H1 (cell line): ENCODE data around the gene TRUB1. TPM values are rescaled to one million over a fixed set of nuclear protein-coding genes. Genes with fewer than 3 reads are reported as not detected.

Source experiments
- CTCF ChIA-PET: fragments of 300-600 bp; sonication (Branson Sonifier 250); formaldehyde crosslinking; loops from one replicate; lab custom pipeline; 2021; ENCODE audit not compliant: partially characterized antibody; lab: Charles Lee
- POLR2A ChIA-PET: fragments of 300-600 bp; sonication (Branson Sonifier 250); formaldehyde crosslinking; loops from one replicate; lab custom pipeline; 2021; ENCODE audit warnings: inconsistent platforms; ENCODE audit not compliant: partially characterized antibody; lab: Charles Lee
- DNase-seq, 2 experiments: peaks; one replicate each; pipeline versions ENCODE4 v3.0.0 to v3.0.0-alpha.2; 2010 to 2022; ENCODE audit warnings: low spot score in 2 of 2, low read depth in 1 of 2, mixed read lengths in 1 of 2
- FAIRE-seq: peaks from 2 replicates; lab custom pipeline; 2011; peaks lifted over from hg19 to GRCh38; lab: Jason Lieb, UNC
- H2AFZ ChIP-seq: 2 replicates; pipeline ENCODE4 v1.8.1; 2012; ENCODE audit warnings: low read length, inconsistent platforms
- H2AK5ac ChIP-seq: 2 replicates; pipeline ENCODE4 v1.6.1; 2013; ENCODE audit warnings: low read depth, low read length
- H2BK120ac ChIP-seq: replicated peaks from 2 replicates; pipeline ENCODE3; 2013; ENCODE audit warnings: low read depth, low read length, inconsistent platforms
- H2BK12ac ChIP-seq: 2 replicates; pipeline ENCODE4 v1.6.1; 2013; ENCODE audit warnings: low read depth, low read length
- H2BK15ac ChIP-seq: 2 replicates; pipeline ENCODE4 v1.6.1; 2013; ENCODE audit warnings: low read length
- H2BK20ac ChIP-seq: 2 replicates; pipeline ENCODE4 v1.6.1; 2013; ENCODE audit warnings: low read length
- H2BK5ac ChIP-seq: 2 replicates; pipeline ENCODE4 v1.6.1; 2013; ENCODE audit warnings: low read depth, low read length
- H3K14ac ChIP-seq: 2 replicates; pipeline ENCODE4 v1.6.1; 2013; ENCODE audit warnings: inconsistent platforms; ENCODE audit not compliant: insufficient read length
- H3K18ac ChIP-seq: 2 replicates; pipeline ENCODE4 v1.6.1; 2013; ENCODE audit warnings: low read length; ENCODE audit errors: extremely low read depth
- H3K23ac ChIP-seq: 2 replicates; pipeline ENCODE4 v1.6.1; 2013; ENCODE audit warnings: inconsistent platforms; ENCODE audit not compliant: insufficient read length
- H3K23me2 ChIP-seq: 2 replicates; pipeline ENCODE4 v1.6.1; 2013; ENCODE audit warnings: low read depth, low read length
- H3K27ac ChIP-seq: 2 replicates; pipeline ENCODE4 v1.6.1; 2011; ENCODE audit warnings: low read depth, low read length, inconsistent platforms
- H3K27me3 ChIP-seq, 4 experiments: replicated peaks in 1 of 4; 1 replicate in 1 of 4; 2 replicates in 3 of 4; pipeline versions ENCODE4 v1.6.1 to v1.8.1; 2011 to 2013; ENCODE audit warnings: low read length in 3 of 4, mild to moderate bottlenecking in 3 of 4, inconsistent platforms in 2 of 4, mixed read lengths in 2 of 4, moderate library complexity in 1 of 4; ENCODE audit not compliant: control insufficient read depth in 3 of 4, insufficient read depth in 3 of 4; ENCODE audit errors: extremely low read depth in 1 of 4
- H3K36me3 ChIP-seq, 4 experiments: 2 replicates each; pipeline versions ENCODE4 v1.6.1 to v1.8.1; 2011 to 2013; ENCODE audit warnings: mild to moderate bottlenecking in 4 of 4, low read length in 3 of 4, moderate library complexity in 2 of 4, control low read depth in 1 of 4, inconsistent platforms in 1 of 4; ENCODE audit not compliant: insufficient read depth in 4 of 4, control insufficient read depth in 2 of 4
- H3K4ac ChIP-seq: replicated peaks from 2 replicates; pipeline ENCODE3; 2013; ENCODE audit warnings: low read length, low read depth, mixed read lengths, inconsistent platforms; ENCODE audit not compliant: insufficient read length
- H3K4me1 ChIP-seq, 4 experiments: replicated peaks in 1 of 4; 1 replicate in 1 of 4; 2 replicates in 3 of 4; pipeline versions ENCODE4 v1.6.1 to v1.8.1; 2011 to 2013; ENCODE audit warnings: low read length in 3 of 4, inconsistent platforms in 2 of 4, mixed read lengths in 1 of 4; ENCODE audit not compliant: insufficient read depth in 4 of 4, control insufficient read depth in 3 of 4
- H3K4me2 ChIP-seq, 2 experiments: 2 replicates each; pipeline versions ENCODE4 v1.6.1 to v1.8.1; 2011 to 2013; ENCODE audit warnings: low read depth in 2 of 2, low read length in 2 of 2, control low read depth in 1 of 2, inconsistent platforms in 1 of 2, mild to moderate bottlenecking in 1 of 2; ENCODE audit not compliant: insufficient read depth in 1 of 2
- H3K4me3 ChIP-seq, 4 experiments: fragments of 200-600, 300-600 bp in 1 of 4; sonication (generic), shearing (Covaris generic), sonication (Bioruptor Twin) in 1 of 4; 2 replicates each; pipeline versions ENCODE4 v1.5.1 to v1.8.1; 2011 to 2016; ENCODE audit warnings: low read length in 4 of 4, low read depth in 3 of 4, control low read depth in 2 of 4, inconsistent platforms in 2 of 4, mild to moderate bottlenecking in 2 of 4, mixed read lengths in 1 of 4, moderate library complexity in 1 of 4; ENCODE audit not compliant: insufficient read depth in 2 of 4; ENCODE audit errors: extremely low read depth in 1 of 4
- H3K56ac ChIP-seq: replicated peaks from 2 replicates; pipeline ENCODE3; 2013; ENCODE audit warnings: low read depth, mild to moderate bottlenecking, mixed read lengths, low read length, inconsistent platforms; ENCODE audit not compliant: insufficient read length
- H3K79me1 ChIP-seq: 2 replicates; pipeline ENCODE4 v1.6.1; 2013; ENCODE audit warnings: low read depth, low read length, control low read depth
- H3K79me2 ChIP-seq, 2 experiments: 2 replicates each; pipeline versions ENCODE4 v1.6.1 to v1.8.1; 2012 to 2013; ENCODE audit warnings: low read length in 2 of 2, mild to moderate bottlenecking in 2 of 2, inconsistent platforms in 1 of 2; ENCODE audit not compliant: insufficient read depth in 2 of 2, control insufficient read depth in 1 of 2
- H3K9ac ChIP-seq, 4 experiments: replicated peaks in 1 of 4; 1 replicate in 1 of 4; 2 replicates in 3 of 4; pipeline versions ENCODE4 v1.6.1 to v1.8.1; 2011 to 2013; ENCODE audit warnings: low read depth in 3 of 4, low read length in 3 of 4, control low read depth in 2 of 4, mild to moderate bottlenecking in 2 of 4, moderate library complexity in 2 of 4, inconsistent platforms in 1 of 4; ENCODE audit errors: extremely low read depth in 1 of 4
- H3K9me3 ChIP-seq, 2 experiments: 2 replicates each; pipeline versions ENCODE4 v1.6.1 to v1.8.1; 2012 to 2013; ENCODE audit warnings: mild to moderate bottlenecking in 2 of 2, moderate library complexity in 2 of 2, control low read depth in 1 of 2, inconsistent platforms in 1 of 2, low read depth in 1 of 2, low read length in 1 of 2, mixed read lengths in 1 of 2; ENCODE audit not compliant: insufficient read depth in 2 of 2
- H4K20me1 ChIP-seq, 2 experiments: replicated peaks in 1 of 2; 2 replicates each; pipeline versions ENCODE3 to v1.8.1; 2011 to 2013; ENCODE audit warnings: inconsistent platforms in 2 of 2, low read length in 2 of 2, mild to moderate bottlenecking in 1 of 2; ENCODE audit not compliant: insufficient read depth in 2 of 2, control insufficient read depth in 1 of 2
- H4K5ac ChIP-seq: 2 replicates; pipeline ENCODE4 v1.6.1; 2013; ENCODE audit warnings: low read length, low read depth, mixed read lengths, inconsistent platforms; ENCODE audit not compliant: insufficient read length
- H4K8ac ChIP-seq: 2 replicates; pipeline ENCODE4 v1.8.0; 2013; ENCODE audit warnings: mild to moderate bottlenecking, moderate library complexity, low read length, inconsistent platforms; ENCODE audit not compliant: insufficient read depth; ENCODE audit errors: extremely low read depth
- H4K91ac ChIP-seq: replicated peaks from 2 replicates; pipeline ENCODE3; 2013; ENCODE audit warnings: low read length, mixed read lengths, inconsistent platforms; ENCODE audit not compliant: insufficient read length
- BACH1 ChIP-seq: IDR thresholded peaks from 2 replicates; pipeline ENCODE4 v1.6.1; 2012; ENCODE audit warnings: low read length, improper control_type of control experiment
- BCL11A ChIP-seq, 2 experiments: IDR thresholded peaks; one replicate each; pipeline ENCODE4 v1.6.1; 2011; ENCODE audit warnings: low read depth in 2 of 2, low read length in 2 of 2, mild to moderate bottlenecking in 2 of 2
- BRCA1 ChIP-seq: IDR thresholded peaks from 2 replicates; pipeline ENCODE4 v1.6.1; 2012; ENCODE audit warnings: low read depth, low read length, improper control_type of control experiment
- EZH2 ChIP-seq: fragments of 200-600 bp; sonication (generic); IDR thresholded peaks from 2 replicates; pipeline ENCODE4 v1.7.1; 2012; ENCODE audit warnings: low read depth, mild to moderate bottlenecking, moderate library complexity, low read length, inconsistent platforms; ENCODE audit not compliant: severe bottlenecking
- FOSL1 ChIP-seq: IDR thresholded peaks from 2 replicates; pipeline ENCODE4 v1.6.1; 2011; ENCODE audit warnings: mild to moderate bottlenecking, low read depth, low read length, moderate library complexity; ENCODE audit not compliant: insufficient read depth
- POLR2AphosphoS5 ChIP-seq: IDR thresholded peaks from 2 replicates; pipeline ENCODE4 v1.6.1; 2011; ENCODE audit warnings: low read depth, low read length
- POU5F1 ChIP-seq: IDR thresholded peaks from 2 replicates; pipeline ENCODE4 v1.6.1; 2011; ENCODE audit warnings: low read depth, mild to moderate bottlenecking, low read length, moderate library complexity
- SAP30 ChIP-seq: fragments of 300-600 bp; sonication (generic); IDR thresholded peaks from 2 replicates; pipeline ENCODE4 v1.7.1; 2012; ENCODE audit warnings: low read length, moderate library complexity, mild to moderate bottlenecking, inconsistent platforms; ENCODE audit not compliant: insufficient read depth, insufficient replicate concordance
- SIN3A ChIP-seq, 2 experiments: IDR thresholded peaks in 1 of 2; conservative IDR thresholded peaks in 1 of 2; 2 replicates each; pipeline ENCODE4 v1.6.1; 2011 to 2012; ENCODE audit warnings: low read length in 2 of 2, improper control_type of control experiment in 1 of 2, low read depth in 1 of 2, mild to moderate bottlenecking in 1 of 2
- SP1 ChIP-seq: IDR thresholded peaks from 2 replicates; pipeline ENCODE4 v1.6.1; 2011; ENCODE audit warnings: low read depth, low read length
- SP2 ChIP-seq: IDR thresholded peaks from 2 replicates; pipeline ENCODE4 v1.6.1; 2012; ENCODE audit warnings: mild to moderate bottlenecking, low read length, inconsistent platforms
- TAF1 ChIP-seq: IDR thresholded peaks from 2 replicates; pipeline ENCODE4 v1.6.1; 2011; ENCODE audit warnings: mild to moderate bottlenecking, low read depth, low read length
- TBP ChIP-seq: IDR thresholded peaks from 2 replicates; pipeline ENCODE4 v1.6.1; 2011; ENCODE audit warnings: low read depth, low read length, improper control_type of control experiment
- TCF12 ChIP-seq: IDR thresholded peaks from 2 replicates; pipeline ENCODE4 v1.6.1; 2011; ENCODE audit warnings: low read depth, mild to moderate bottlenecking, low read length
- YY1 ChIP-seq: IDR thresholded peaks from 2 replicates; pipeline ENCODE4 v1.6.1; 2011; ENCODE audit warnings: low read depth, mild to moderate bottlenecking, low read length
- WGBS, 2 experiments: shearing (Covaris generic) in 1 of 2; methylation state at CpG; one replicate each; pipeline versions ENCODE4 v1.1.6 to v1.1.7; 2013 to 2015; ENCODE audit warnings: low lambda C conversion rate in 2 of 2, mixed read lengths in 2 of 2, inconsistent platforms in 1 of 2, low coverage in 1 of 2, missing lambda C conversion rate in 1 of 2; ENCODE audit not compliant: insufficient replicate concordance in 2 of 2, insufficient coverage in 1 of 2, insufficient read length in 1 of 2; ENCODE audit errors: extremely low coverage in 1 of 2, missing lambda C conversion rate in 1 of 2; 5-methylcytosine and 5-hydroxymethylcytosine counted together
- polyA plus RNA-seq, 7 experiments: library from polyadenylated mRNA; depleted of rRNA in 3 of 7; stranded (reverse) in 5 of 7; unstranded in 2 of 7; fragments of >200 nt in 5 of 7; fragments of 200-250 nt in 2 of 7; gene quantifications; 1 replicate in 5 of 7; 2 replicates in 1 of 7; 4 replicates in 1 of 7; pipeline versions ENCODE4 v1.2.1 to v1.2.3, GENCODE V29; 2011 to 2013; ENCODE audit warnings: missing spikeins in 2 of 7, mixed read lengths in 2 of 7
- total RNA-seq: library from RNA; stranded (reverse); fragmentation: NEBNext Ultra II Directional; extraction: Animal tissue kit (Norgen Biotek cat#: 25700); gene quantifications from 2 replicates; pipeline ENCODE4 v1.2.1, GENCODE V29; 2021

Gene TRUB1
- total and polyA plus RNA-seq, 2 of the 8 experiments (the other 6 are each of a cell fraction or from before 2014, with no cell fraction given), result 6.3 to 22.2 TPM

DNA sequence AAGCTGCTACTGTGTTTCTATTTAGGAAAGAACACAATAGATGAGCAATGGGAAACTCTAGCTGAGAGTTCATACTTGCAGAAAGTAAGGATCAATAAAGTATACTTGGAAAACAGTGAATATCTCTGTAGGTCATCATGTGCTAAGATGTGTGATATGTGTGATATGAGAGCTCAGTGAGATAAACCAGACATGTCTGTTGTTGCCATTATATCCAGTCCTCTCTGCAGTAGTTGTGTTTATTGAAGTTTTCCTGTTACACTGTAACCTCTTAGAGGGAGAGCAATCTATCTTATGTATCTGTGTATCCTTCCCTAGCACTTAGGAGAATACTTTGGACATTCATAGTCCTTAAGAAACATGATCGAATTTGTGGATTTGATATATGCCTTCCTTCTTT is 19.1 kb downstream of the TRUB1 start:
- Histone ChIP-seq H3K9me3 (no peaks in the 10 kb centered on the region), H3K9ac (no peak overlapping the region), H3K4ac (no peak overlapping the region), H2AK5ac (no peak overlapping the region), H3K18ac (no peak overlapping the region), H3K36me3 (peaks cover 0 to 5% (median 0%) of the 10 kb centered on the region in 4 experiments; a peak in 2 of 8 replicates), H3K4me1 (no peaks in the 10 kb centered on the region), H3K27ac (no peak overlapping the region), H4K8ac (no peak overlapping the region), H3K4me2 (no peak overlapping the region), H3K27me3 (no peaks in the 10 kb centered on the region), H2BK12ac (no peak overlapping the region), H2AFZ (no peak overlapping the region), H3K56ac (no peak overlapping the region), H3K79me1 (peaks cover 2% of the 10 kb centered on the region; the same call in 1 of the 2 replicates), H3K4me3 (no peak overlapping the region), H3K23me2 (no peaks in the 10 kb centered on the region), H4K20me1 (peaks cover 0 to 1% of the 10 kb centered on the region in 2 experiments), H3K23ac (no peak overlapping the region), H4K91ac (no peak overlapping the region), H2BK15ac (no peak overlapping the region), H3K14ac (no peak overlapping the region), H4K5ac (no peak overlapping the region), H2BK20ac (no peak overlapping the region), H2BK5ac (no peak overlapping the region), H3K79me2 (peaks cover 0 to 70% of the 10 kb centered on the region in 2 experiments; a peak in 2 of 4 replicates), H2BK120ac (no peak overlapping the region)
- CTCF ChIA-PET, result interaction anchor here (1.2 to 2.5 kb wide), 3 partner anchors 9 to 80 kb away, joined by 3 to 8 read pairs (median 4); no protein-coding TSS in a partner anchor
- no peak for DNase-seq
- POLR2A ChIA-PET, result interaction anchor here (0.8 to 1.0 kb wide), 2 partner anchors 9 to 19 kb away, joined by 3 read pairs; partner anchors contain the start of gene TRUB1
- no peak for FAIRE-seq
- WGBS, 2 experiments, result 86% methylated on average over 1 of the region's 1 CpG; no CpG with 5 or more reads in 1 of the 2 experiments
- TF ChIP-seq FOSL1 (no peak), POU5F1 (no peak), SIN3A (conservative IDR thresholded peaks at IDR 0.05 in 1 of 2, IDR thresholded peaks at IDR 0.05 in 1 of 2; ENCODE audit: low read depth in 1 of 2, low read length in 2 of 2) (no peak), BACH1 (no peak), SP2 (no peak), YY1 (no peak), BRCA1 (no peak), TAF1 (no peak), BCL11A (IDR thresholded peaks at IDR 0.05; ENCODE audit: low read depth in 2 of 2, low read length in 2 of 2) (no peak), EZH2 (no peak), TBP (no peak), TCF12 (no peak), SAP30 (no peak), SP1 (no peak), POLR2AphosphoS5 (no peak)
